ENCODE measurements around the gene GZMA.
"Not testable (repeated sequence)": the region's sequence is repeated elsewhere in the genome, so short reads cannot be mapped to it uniquely, and the experiment has no call there.

Gene GZMA

GRCh38 chr5:55096182-55096581, 6.3 kb upstream of the GZMA start:
- Histone ChIP-seq H3K27me3 (ENCODE audit: low read depth) (no peaks in the 10 kb centered on the region), H3K4me1 (no peaks in the 10 kb centered on the region), H3K4me3 (no peak overlapping the region), H3K36me3 (replicated peaks) (no peaks in the 10 kb centered on the region), H3K9me3 (no peaks in the 10 kb centered on the region)
- in situ Hi-C loops (cut with MboI; ENCODE audit: low sequenced_read_pairs): no loop called here
- DNase-seq (ENCODE audit: low spot score in 2 of 2): no peak

GRCh38 chr5:55096861-55097260, 5.6 kb upstream of the GZMA start:
- Histone ChIP-seq H3K4me1 (no peaks in the 10 kb centered on the region), H3K27me3 (ENCODE audit: low read depth) (no peaks in the 10 kb centered on the region), H3K36me3 (replicated peaks) (no peaks in the 10 kb centered on the region), H3K4me3 (no peak overlapping the region), H3K9me3 (no peaks in the 10 kb centered on the region)
- in situ Hi-C loops (cut with MboI; ENCODE audit: low sequenced_read_pairs): no loop called here
- DNase-seq (ENCODE audit: low spot score in 2 of 2): no peak

GRCh38 chr5:55101148-55101547, 1.3 kb upstream of the GZMA start:
- H3K36me3 ChIP-seq (replicated peaks); DNase-seq (ENCODE audit: low spot score in 2 of 2); H3K4me1 ChIP-seq; in situ Hi-C loops (cut with MboI; ENCODE audit: low sequenced_read_pairs); H3K4me3 ChIP-seq; H3K9me3 ChIP-seq; H3K27me3 ChIP-seq (ENCODE audit: low read depth): not testable (repeated sequence)

DNA sequence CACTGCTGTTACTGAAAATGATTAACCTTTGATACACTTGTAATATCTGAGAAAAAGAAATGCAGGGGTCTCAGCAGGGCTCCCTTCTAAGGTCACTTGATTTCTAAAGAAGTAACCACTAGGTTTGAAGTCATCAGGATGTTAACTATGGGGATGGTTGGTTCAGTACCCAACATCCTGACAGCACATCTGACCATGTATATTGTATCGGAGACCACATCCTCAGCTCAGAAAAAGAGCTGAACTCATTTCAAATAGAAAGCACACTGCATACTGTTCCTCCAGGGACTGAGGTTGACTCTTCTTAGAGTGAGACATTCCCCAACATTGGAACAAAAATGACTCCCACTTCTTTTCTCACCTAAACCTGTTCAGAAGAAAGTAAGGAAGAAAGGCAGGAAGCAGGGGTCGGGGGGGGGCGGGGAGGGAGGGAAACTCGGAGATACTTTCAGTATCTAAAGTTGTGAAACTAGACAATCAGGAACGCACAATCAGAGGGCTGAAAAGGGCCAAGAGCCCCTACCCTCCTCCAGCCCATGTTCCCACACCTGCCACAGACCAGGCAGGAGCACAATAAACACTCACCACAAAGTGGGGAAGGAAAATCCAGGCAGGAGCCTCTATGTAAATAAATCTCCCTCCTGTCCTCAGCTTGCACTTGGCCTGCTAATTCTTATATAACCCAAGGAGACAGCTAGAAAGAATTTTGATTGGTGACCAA, 730 bp upstream of the GZMA start:
- no peaks in the 10 kb centered on the region for H3K4me1 ChIP-seq
- H3K27me3 ChIP-seq (ENCODE audit: low read depth): no peaks in the 10 kb centered on the region
- no peaks in the 10 kb centered on the region for H3K36me3 ChIP-seq (replicated peaks)
- in situ Hi-C loops (cut with MboI; ENCODE audit: low sequenced_read_pairs): no loop called here
- no peak for DNase-seq (ENCODE audit: low spot score in 2 of 2)
- no peak overlapping the region for H3K4me3 ChIP-seq
- H3K9me3 ChIP-seq: no peaks in the 10 kb centered on the region

DNA sequence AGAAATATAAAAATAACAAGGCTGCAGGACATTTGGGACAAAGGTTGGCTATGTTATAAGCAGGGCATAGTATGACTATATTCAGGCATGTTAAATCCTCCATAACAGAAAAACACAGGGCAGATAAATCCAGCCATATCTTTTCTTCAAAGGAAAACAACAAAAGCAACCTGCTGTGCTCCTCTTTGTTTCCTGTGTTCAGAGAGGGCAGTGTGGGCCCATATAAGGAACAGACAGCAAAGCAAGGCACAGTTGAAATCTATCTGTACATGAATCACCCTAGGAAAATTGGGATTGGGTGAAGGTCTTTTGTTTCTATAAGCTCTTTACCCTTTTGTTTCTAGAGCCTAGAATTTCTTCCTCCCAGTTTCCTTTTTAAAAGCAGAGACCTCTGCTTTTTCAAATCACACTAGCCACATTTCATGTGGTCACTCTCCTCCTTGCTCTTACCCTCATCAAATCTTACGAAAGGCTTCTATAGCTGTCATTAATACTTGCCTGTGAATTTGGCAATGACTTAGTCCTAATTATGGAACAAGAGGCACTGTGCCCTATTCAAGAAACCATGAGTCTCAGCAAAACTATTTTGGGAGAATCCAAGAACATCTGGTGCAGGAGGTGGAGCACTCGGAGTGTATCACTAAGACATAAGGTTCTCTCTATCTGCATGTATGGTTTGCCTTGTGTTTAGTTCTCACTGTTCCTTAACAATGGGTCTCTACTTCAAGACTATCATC, 1.8 kb downstream of the GZMA start:
- Histone ChIP-seq H3K27me3 (ENCODE audit: low read depth) (peaks cover 4% of the 10 kb centered on the region), H3K36me3 (replicated peaks) (no peaks in the 10 kb centered on the region), H3K4me1 (no peaks in the 10 kb centered on the region), H3K9me3 (no peaks in the 10 kb centered on the region), H3K4me3 (no peak overlapping the region)
- in situ Hi-C loops (cut with MboI; ENCODE audit: low sequenced_read_pairs): no loop called here
- DNase-seq (ENCODE audit: low spot score in 2 of 2): no peak

DNA sequence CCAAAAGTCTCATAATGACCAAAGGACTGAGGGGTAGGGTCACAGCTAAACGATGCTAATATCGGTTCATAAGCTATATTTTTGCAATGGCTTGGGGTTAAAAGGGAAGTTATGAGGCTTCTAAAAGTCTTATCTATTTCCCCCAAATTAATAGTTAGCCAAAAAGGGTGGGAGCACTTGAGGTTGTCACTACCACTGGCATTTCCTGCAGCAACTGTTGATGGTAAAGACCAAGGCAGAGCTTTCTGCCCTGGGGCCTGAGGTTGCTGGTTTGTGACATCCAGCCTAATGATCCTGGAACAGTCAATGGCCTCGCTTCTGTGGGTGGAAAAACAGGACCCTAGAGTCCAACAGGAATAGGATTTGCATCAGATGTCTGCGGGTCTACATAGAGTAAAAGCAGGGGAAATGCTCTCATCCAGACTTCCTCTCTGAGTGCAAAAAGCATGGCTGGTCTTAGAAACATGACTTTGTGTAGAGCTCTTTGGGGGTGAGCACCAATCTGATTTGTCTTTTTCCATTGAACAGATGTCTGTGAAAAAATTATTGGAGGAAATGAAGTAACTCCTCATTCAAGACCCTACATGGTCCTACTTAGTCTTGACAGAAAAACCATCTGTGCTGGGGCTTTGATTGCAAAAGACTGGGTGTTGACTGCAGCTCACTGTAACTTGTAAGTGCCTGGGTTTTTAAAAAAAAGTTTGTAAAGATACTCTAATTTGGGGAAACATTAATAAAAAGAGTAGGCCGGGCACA, 2.7 kb downstream of the GZMA start:
- H3K4me1 ChIP-seq: peaks cover under 1% of the 10 kb centered on the region; the same call in 1 of the 2 replicates
- peaks cover 4% of the 10 kb centered on the region for H3K27me3 ChIP-seq (ENCODE audit: low read depth)
- H3K9me3 ChIP-seq: no peaks in the 10 kb centered on the region
- no peak for DNase-seq (ENCODE audit: low spot score in 2 of 2)
- in situ Hi-C loops (cut with MboI; ENCODE audit: low sequenced_read_pairs): no loop called here
- H3K36me3 ChIP-seq (replicated peaks): no peaks in the 10 kb centered on the region
- no peak overlapping the region for H3K4me3 ChIP-seq

DNA sequence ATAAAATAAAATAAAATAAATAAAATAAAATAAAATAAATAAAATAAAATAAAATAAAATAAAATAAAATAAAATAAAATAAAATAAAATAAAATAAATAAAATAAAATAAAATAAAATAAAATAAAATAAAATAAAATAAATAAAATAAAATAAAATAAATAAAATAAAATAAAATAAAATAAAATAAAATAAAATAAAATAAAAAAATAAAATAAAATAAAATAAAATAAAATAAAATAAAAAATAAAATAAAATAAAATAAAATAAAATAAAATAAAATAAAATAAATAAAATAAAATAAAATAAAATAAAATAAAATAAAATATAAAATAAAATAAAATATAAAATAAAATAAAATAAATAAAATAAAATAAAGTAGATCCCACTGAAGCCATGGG, 3.5 kb downstream of the GZMA start:
- H3K9me3 ChIP-seq; H3K27me3 ChIP-seq (ENCODE audit: low read depth); H3K4me1 ChIP-seq; H3K4me3 ChIP-seq; in situ Hi-C loops (cut with MboI; ENCODE audit: low sequenced_read_pairs); DNase-seq (ENCODE audit: low spot score in 2 of 2); H3K36me3 ChIP-seq (replicated peaks): not testable (repeated sequence)

DNA sequence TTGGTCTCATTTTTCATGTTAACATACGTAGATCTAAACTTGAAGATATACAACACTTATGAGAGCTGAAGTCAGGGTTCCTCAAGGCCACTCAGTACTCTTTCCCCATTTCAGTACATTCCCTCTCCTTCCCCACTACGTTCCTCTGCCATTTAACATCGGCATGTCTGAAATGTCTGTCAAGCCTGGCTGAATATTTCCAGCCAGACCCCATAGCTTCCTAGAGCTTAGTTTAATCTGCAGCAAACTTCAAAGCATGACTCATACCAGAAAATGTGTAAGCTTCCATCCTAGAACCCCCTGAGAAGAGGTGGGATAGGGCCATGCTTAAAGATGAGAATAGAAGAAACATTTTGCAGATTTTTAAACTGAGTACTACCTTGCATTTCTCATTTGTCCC, 6.2 kb downstream of the GZMA start:
- H3K4me1 ChIP-seq: peaks cover 4% of the 10 kb centered on the region

GRCh38 chr5:55110217-55110616, 7.8 kb downstream of the GZMA start:
- peak; percentile 26 to 42 for DNase-seq (ENCODE audit: low spot score in 2 of 2)
- H3K4me3 ChIP-seq: no peak overlapping the region
- H3K27me3 ChIP-seq (ENCODE audit: low read depth): peaks cover 8% of the 10 kb centered on the region
- in situ Hi-C loops (cut with MboI; ENCODE audit: low sequenced_read_pairs): no loop called here
- H3K9me3 ChIP-seq: no peaks in the 10 kb centered on the region
- H3K36me3 ChIP-seq (replicated peaks): no peaks in the 10 kb centered on the region
- peaks cover 4% of the 10 kb centered on the region for H3K4me1 ChIP-seq

More for the DNA sequence above, 6.2 kb downstream of the GZMA start:
- Histone ChIP-seq H3K27me3 (ENCODE audit: low read depth) (peaks cover 8% of the 10 kb centered on the region), H3K4me3 (no peak overlapping the region), H3K9me3 (no peaks in the 10 kb centered on the region), H3K36me3 (replicated peaks) (no peaks in the 10 kb centered on the region)
- DNase-seq (ENCODE audit: low spot score in 2 of 2): no peak
- in situ Hi-C loops (cut with MboI; ENCODE audit: low sequenced_read_pairs): no loop called here

DNA sequence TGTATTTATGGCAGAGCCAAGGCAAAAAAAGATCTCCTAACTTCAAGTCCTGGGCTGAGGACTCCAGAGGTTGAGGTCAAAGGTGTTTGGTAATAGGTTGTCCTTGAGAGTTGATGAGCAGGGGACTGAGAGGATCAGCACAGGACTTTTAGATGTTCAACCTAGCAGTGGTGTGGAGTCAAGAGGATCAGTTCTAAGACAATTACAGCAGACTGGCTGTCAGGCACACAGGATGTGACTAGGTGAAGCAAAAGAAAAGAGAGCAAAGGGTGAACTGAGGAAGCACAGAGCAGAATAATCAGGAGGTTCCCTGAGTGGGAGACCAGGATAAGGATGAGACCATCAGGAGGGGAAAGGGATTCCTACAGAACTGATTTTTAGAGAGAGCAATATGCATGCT, 10.9 kb downstream of the GZMA start:
- Histone ChIP-seq H3K4me3 (no peak overlapping the region), H3K4me1 (peaks cover 4% of the 10 kb centered on the region), H3K9me3 (no peaks in the 10 kb centered on the region), H3K27me3 (ENCODE audit: low read depth) (peaks cover 8% of the 10 kb centered on the region), H3K36me3 (replicated peaks) (no peaks in the 10 kb centered on the region)
- DNase-seq (ENCODE audit: low spot score in 2 of 2): no peak
- in situ Hi-C loops (cut with MboI; ENCODE audit: low sequenced_read_pairs): no loop called here

DNA sequence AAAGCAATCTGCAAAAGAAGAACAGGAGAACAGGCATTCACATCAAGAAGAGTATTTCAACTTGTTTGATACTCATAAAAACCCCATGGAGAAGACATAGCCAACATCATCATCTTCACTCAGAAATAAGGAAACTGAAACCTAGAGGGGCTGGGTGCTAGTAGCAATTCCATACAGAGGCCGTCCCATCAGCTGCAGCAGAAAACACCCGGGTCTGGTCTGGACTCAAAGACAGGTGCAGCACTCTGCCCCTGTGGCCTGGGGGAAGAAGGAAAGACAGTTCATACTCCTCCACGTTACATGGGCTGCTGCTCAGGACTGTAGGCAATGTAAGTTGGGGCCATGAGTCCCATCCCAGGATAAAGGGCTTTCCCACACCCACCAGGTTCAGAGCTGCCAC, 11.6 kb downstream of the GZMA start:
- in situ Hi-C loops (cut with MboI; ENCODE audit: low sequenced_read_pairs): no loop called here

DNA sequence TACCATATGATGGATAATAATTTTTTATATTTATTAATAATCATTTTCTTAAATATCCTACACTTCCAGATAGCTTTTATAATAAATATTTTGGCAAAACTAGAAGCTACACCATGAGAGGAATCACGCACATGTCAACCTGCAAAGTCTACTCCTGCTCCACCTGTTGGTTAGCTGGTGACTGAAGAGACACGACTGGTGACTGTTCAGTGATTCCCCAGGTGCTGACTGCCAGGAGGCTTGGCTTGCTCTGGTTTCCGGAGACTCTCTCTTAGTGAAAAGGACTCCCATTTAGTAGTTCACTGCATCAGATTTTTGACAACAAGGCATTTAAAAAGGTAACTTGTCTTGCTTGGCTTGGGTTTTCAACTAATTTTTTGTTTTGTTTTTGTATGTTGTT, 20.9 kb downstream of the GZMA start:
- Histone ChIP-seq H3K27me3 (ENCODE audit: low read depth) (peaks cover 16% of the 10 kb centered on the region; the same call in 1 of the 2 replicates), H3K36me3 (replicated peaks) (no peaks in the 10 kb centered on the region), H3K9me3 (no peaks in the 10 kb centered on the region), H3K4me1 (no peaks in the 10 kb centered on the region), H3K4me3 (no peak overlapping the region)
- in situ Hi-C loops (cut with MboI; ENCODE audit: low sequenced_read_pairs): no loop called here
- DNase-seq (ENCODE audit: low spot score in 2 of 2): no peak

More for the DNA sequence above, 11.6 kb downstream of the GZMA start:
- Histone ChIP-seq H3K9me3 (no peaks in the 10 kb centered on the region), H3K36me3 (replicated peaks) (no peaks in the 10 kb centered on the region), H3K4me1 (peaks cover 4% of the 10 kb centered on the region), H3K27me3 (ENCODE audit: low read depth) (peaks cover 5% of the 10 kb centered on the region), H3K4me3 (no peak overlapping the region)
- no peak for DNase-seq (ENCODE audit: low spot score in 2 of 2)

- peaks cover 11% of the 10 kb centered on the region for H3K27me3 ChIP-seq (ENCODE audit: low read depth)
- H3K4me3 ChIP-seq: no peak overlapping the region
- H3K36me3 ChIP-seq (replicated peaks): no peaks in the 10 kb centered on the region
- H3K9me3 ChIP-seq: no peaks in the 10 kb centered on the region
- DNase-seq (ENCODE audit: low spot score in 2 of 2): no peak
- H3K4me1 ChIP-seq: no peaks in the 10 kb centered on the region
- in situ Hi-C loops (cut with MboI; ENCODE audit: low sequenced_read_pairs): no loop called here
Measured at GRCh38 chr5:55134053-55134722, 31.7 kb downstream of the GZMA start.
